KMS-11 (cell line): ENCODE results near the gene GALNT11.

Experiments
- H2AFZ ChIP-seq: fragments of 200-600 bp; sonication (generic); 2 replicates; pipeline ENCODE4 v1.6.1; 2016; ENCODE audit warnings: antibody characterized with exemption, mixed run types, low read depth
- H3K27ac ChIP-seq: fragments of 200-600 bp; sonication (generic); 2 replicates; pipeline ENCODE4 v1.6.1; 2016; ENCODE audit warnings: mild to moderate bottlenecking, mixed run types
- H3K27me3 ChIP-seq: fragments of 200-600 bp; sonication (generic); 2 replicates; pipeline ENCODE4 v1.6.1; 2017; ENCODE audit warnings: mild to moderate bottlenecking, low read depth, mixed run types, moderate library complexity; ENCODE audit not compliant: insufficient read depth
- H3K36me3 ChIP-seq: fragments of 200-600 bp; sonication (generic); 2 replicates; pipeline ENCODE4 v1.6.1; 2017; ENCODE audit warnings: mild to moderate bottlenecking, mixed run types; ENCODE audit not compliant: insufficient read depth
- H3K4me1 ChIP-seq: fragments of 200-600 bp; sonication (generic); 2 replicates; pipeline ENCODE4 v1.6.1; 2016; ENCODE audit warnings: mild to moderate bottlenecking, low read depth, mixed run types; ENCODE audit not compliant: poor library complexity, severe bottlenecking
- H3K4me2 ChIP-seq: fragments of 200-600 bp; sonication (generic); 2 replicates; pipeline ENCODE4 v1.7.0; 2016; ENCODE audit warnings: mild to moderate bottlenecking, mixed run types
- H3K4me3 ChIP-seq: fragments of 200-600 bp; sonication (generic); IDR thresholded peaks from 2 replicates; pipeline ENCODE4 v1.6.1; 2017; ENCODE audit warnings: low read depth, low read length, mixed read lengths; ENCODE audit not compliant: insufficient read depth
- H3K79me2 ChIP-seq: fragments of 200-600 bp; sonication (generic); 2 replicates; pipeline ENCODE4 v1.6.1; 2016; ENCODE audit warnings: low read depth, mixed run types; ENCODE audit not compliant: insufficient read depth
- H3K9ac ChIP-seq: fragments of 200-600 bp; sonication (generic); 2 replicates; pipeline ENCODE4 v1.6.1; 2016; ENCODE audit warnings: mild to moderate bottlenecking, mixed run types
- H4K20me1 ChIP-seq: fragments of 200-600 bp; sonication (generic); 2 replicates; pipeline ENCODE4 v1.6.1; 2016; ENCODE audit warnings: mild to moderate bottlenecking, mixed run types; ENCODE audit not compliant: insufficient read depth
- CTCF ChIP-seq: fragments of 200-600 bp; sonication (generic); conservative IDR thresholded peaks from 2 replicates; pipeline ENCODE4 v1.6.1; 2017; ENCODE audit warnings: low read depth, mild to moderate bottlenecking, antibody characterized with exemption, low read length, moderate library complexity, mixed read lengths

GALNT11 gene

GRCh38 chr7:152133804-152134203 lies 108.3 kb downstream of the GALNT11 start:
- Histone ChIP-seq H3K4me1 (no peaks in the 10 kb centered on the region), H3K36me3 (no peaks in the 10 kb centered on the region; the same call in 1 of the 2 replicates), H3K4me2 (no peak overlapping the region), H3K79me2 (no peaks in the 10 kb centered on the region), H3K4me3 (no peak overlapping the region), H3K27ac (no peak overlapping the region), H3K9ac (no peak overlapping the region), H3K27me3 (no peaks in the 10 kb centered on the region), H4K20me1 (no peaks in the 10 kb centered on the region), H2AFZ (no peak overlapping the region)
- TF ChIP-seq CTCF: no peak

- no peaks in the 10 kb centered on the region for H3K79me2 ChIP-seq
- H3K27me3 ChIP-seq: no peaks in the 10 kb centered on the region
- H4K20me1 ChIP-seq: no peaks in the 10 kb centered on the region
- no peak for TF ChIP-seq CTCF
- no peak overlapping the region for H3K27ac ChIP-seq
- H3K9ac ChIP-seq: no peak overlapping the region
- no peak overlapping the region for H3K4me3 ChIP-seq
- H3K4me1 ChIP-seq: no peaks in the 10 kb centered on the region
- H3K4me2 ChIP-seq: no peak overlapping the region
- no peak overlapping the region for H2AFZ ChIP-seq
- H3K36me3 ChIP-seq: no peaks in the 10 kb centered on the region; the same call in 1 of the 2 replicates
Measured at GRCh38 chr7:152136686-152137085, 111.2 kb downstream of the GALNT11 start.

GRCh38 chr7:152137476-152138025 lies 112.1 kb downstream of the GALNT11 start:
- Histone ChIP-seq H3K4me3 (no peak overlapping the region), H4K20me1 (no peaks in the 10 kb centered on the region), H3K4me2 (no peak overlapping the region), H2AFZ (no peak overlapping the region), H3K27ac (no peak overlapping the region), H3K36me3 (no peaks in the 10 kb centered on the region; the same call in 1 of the 2 replicates), H3K4me1 (no peaks in the 10 kb centered on the region), H3K79me2 (no peaks in the 10 kb centered on the region), H3K9ac (no peak overlapping the region), H3K27me3 (no peaks in the 10 kb centered on the region)
- no peak for TF ChIP-seq CTCF

- TF ChIP-seq CTCF: no peak
- Histone ChIP-seq H3K27me3 (no peaks in the 10 kb centered on the region), H4K20me1 (no peaks in the 10 kb centered on the region), H3K4me1 (no peaks in the 10 kb centered on the region), H3K27ac (no peak overlapping the region), H3K9ac (no peak overlapping the region), H3K4me2 (no peak overlapping the region), H3K4me3 (no peak overlapping the region), H2AFZ (no peak overlapping the region), H3K79me2 (no peaks in the 10 kb centered on the region), H3K36me3 (no peaks in the 10 kb centered on the region; the same call in 1 of the 2 replicates)
Measured at GRCh38 chr7:152140067-152140466, 114.6 kb downstream of the GALNT11 start.
